HG02642 (cell line): ENCODE data around the gene HSFX4.
"Not testable (repeated sequence)": the region's sequence is repeated elsewhere in the genome, so short reads cannot be mapped to it uniquely, and the experiment has no call there.

Source experiments
- ATAC-seq: cut with Tn5 transposase; IDR thresholded peaks from one replicate; pipeline ENCODE4 v1.9.1; 2021; ENCODE audit warnings: mild to moderate bottlenecking; ENCODE audit not compliant: unreplicated experiment, poor library complexity

The HSFX4 gene

DNA sequence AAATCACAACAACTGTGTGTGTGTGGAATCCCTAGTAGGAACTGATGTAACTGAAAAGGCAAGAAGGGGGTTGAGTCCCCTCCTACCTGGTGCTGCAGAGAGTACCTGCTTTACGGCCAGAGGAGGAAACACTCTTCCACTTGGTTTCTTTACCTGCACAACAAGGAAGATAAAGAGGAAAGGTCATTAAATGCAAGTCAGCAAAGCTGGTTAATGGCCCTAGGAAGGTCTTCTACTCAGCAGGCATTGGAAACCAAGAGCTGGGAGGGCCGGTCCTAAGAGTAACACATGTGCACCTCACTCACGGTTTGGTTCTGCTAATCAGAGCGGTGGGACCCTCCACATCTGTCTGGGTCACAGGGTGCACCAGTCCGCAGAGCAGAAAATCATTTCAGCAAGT lies 8.0 kb downstream of the HSFX4 start:
- not testable (repeated sequence) for ATAC-seq

DNA sequence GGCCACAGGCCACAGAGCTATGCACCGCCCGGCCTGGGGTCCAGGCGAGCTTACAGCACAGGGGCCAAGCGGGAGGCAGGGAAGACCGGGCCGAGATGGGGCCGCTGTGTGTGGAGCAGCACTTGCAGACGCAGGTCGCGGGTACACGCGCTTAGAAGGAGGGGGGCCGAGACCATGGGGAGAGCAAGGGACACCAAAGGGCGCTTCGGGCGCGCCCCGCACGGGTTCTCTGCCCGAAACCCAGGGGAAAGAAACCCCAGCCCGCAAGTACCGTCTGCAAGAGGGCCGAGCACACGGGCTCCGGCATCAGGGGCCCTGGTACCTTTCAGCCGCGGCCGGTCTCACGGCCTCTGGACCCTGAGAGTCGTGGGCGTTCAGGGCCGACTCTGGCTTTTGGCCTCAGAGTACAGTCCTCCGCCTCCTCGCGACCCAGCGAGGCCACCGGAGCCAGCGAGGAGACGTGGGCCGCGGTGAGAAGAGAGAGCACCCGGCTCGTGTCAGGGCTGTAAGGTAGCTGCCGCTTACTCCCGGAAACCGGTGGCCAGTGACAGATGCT lies 8.6 kb downstream of the HSFX4 start:
- ATAC-seq = peak; percentile 1

DNA sequence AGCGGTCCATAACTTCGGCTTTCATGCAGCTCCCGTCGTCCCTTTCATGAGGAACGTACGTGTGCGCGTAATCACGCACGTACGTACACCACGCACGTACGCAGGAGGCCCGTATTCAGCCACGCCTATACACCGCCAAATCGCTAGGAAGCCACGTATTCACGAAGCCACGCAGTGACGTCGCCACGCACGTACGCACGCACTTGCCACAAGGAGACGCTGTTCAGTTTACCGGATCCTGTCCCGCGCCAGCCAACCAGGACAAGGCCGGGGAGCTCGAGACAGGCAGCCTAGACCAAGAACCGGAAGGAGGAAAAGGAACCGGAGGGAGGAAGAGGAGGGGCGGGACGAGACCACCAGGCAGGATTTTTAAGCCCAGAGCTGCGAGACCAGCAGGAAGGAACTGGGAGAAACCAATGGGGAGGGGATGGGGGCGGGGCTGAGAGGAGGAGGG lies 9.1 kb downstream of the HSFX4 start, which contains the start of gene EOLA2:
Gene EOLA2, minus strand, starts transcription at position 65 of the 454 bp plus-strand sequence. CDS start 4,617 bp downstream, outside the sequence.
- peak; percentile 69 for ATAC-seq

DNA sequence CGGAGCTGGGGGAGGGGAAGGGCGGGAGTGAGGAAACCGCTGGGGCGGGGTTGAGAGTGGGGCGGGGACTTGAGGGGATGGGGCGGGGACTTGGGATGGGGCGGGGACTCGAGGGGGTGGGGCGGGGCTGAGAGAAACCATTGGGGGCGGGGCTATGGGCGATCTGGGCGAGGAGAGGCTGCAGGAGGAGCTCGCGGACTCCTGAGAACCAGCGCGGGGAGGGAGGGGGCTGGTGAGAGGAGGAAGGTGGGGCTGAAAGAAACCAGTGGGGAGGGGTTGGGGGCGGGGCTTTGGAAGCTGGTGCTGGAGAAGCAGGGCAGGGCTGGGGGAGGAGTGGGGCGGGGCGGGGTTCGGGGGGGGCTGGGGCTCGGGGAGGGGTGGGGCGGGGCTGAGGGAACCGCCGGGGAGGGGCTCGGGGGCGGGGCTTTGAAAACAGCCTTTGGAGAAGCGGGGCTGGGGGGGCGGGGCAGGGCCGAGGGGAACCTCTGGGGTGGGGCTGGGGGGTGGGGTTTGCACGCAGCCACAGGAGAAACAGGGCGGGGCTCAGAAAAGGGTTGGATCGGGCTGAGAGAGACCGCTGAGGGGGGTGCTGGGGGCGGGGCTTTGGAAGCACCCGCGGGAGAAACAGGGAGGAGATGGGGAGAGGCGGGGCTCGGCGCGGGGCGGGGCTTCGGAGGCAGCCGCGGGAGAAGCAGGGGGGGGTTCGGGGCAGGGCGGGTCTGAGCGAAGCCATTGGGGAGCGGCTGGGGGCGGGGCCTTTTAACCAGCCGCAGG lies 9.7 kb downstream of the HSFX4 start:
- ATAC-seq = no peak

DNA sequence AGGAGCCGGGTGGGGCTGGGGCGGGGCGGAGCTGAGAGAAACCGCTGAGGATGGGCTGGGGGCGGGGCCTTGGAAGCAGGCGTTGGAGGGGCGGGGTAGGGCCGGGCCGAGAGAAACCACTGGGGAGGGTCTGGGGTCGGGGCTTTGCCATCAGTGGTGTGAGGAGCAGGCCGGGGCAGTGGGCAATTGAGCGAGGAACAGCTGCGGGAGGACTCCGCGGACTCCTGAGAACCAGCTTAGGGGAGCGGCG lies 10.2 kb downstream of the HSFX4 start:
- ATAC-seq = peak; percentile 11

DNA sequence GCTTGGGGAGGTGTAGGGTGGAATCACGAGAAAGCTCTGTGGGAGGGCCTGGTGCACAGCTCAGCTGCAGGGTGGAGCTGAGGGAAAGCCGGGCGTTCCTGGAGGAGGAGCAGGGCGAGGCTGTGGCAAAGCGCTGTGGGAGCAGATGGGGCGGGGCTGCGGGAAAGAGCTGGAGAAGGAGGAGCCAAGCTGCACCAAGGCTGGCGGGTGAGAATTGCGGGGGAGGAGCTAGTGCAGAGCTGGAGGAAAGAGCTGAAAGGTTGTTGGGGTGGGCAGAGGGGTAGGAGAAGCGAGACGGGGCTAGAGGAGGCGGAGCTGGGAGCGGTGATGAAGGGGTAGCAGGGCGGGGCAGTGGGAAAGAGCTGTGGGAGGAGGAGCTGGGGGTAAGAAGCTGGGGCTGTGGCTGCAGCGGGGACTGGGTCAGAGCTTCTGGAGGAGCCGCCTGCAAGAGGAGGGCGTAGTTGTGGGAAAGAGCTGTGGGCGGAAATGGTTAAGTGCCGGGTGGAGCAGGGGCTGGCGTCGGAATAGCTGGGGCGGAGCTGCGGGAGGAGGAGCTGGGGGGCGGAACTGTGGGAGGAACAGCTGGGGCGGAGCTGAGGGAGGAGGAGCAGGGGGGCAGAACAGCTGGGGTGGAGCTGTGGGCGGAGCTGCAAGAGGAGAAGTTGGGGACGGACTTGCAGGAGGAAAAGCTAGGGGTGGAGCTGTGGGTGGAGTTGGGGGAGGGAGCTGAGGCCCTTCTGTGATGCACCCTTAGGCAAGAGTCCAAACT lies 10.7 kb downstream of the HSFX4 start:
- peak; percentile 46 for ATAC-seq

DNA sequence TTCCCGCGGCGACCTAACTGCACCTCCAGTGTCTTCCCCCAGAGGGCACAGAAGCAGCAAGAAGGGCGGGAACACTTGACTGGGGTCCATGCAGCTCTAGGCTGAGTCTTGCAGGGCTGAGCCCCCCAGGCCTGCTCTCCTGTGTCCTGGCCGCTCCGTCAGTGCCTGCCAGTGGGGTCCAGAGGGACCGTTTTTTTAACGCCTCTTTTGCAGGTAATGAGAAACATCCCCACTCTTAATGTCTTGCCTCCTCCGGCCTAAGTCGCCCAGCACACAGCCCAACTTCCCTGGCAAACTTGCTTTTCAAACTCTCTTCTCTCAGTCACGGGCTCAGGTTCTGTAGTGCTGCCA lies 11.3 kb downstream of the HSFX4 start:
- ATAC-seq = not testable (repeated sequence)

DNA sequence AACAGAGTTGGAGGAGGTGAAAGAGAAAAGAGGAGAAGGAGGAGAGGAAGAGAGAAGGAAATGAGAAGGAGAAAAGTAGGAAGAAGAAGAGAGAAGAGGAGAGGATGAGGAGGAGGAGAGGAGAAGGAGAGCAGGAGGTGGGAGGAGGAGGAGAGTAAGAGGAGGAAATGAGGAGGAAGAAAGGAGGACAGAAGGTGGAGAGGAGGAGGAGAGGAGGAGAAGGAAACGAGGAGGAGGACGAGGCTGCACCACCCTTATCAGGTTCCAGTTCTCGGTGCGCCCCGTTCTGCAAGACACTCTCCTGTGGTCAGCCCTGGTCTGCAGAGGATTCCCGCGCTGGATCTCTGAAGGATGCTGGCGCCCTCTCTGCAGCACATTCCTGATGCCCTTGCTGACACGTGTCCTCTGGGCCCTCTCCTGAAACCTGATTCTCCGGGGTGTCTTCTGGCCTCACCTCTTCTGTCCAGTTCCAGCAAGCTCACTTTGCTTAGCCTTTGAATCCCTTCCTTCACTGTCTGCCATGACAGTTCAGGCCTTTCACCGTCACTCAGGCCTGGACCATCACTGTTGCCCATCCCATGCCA lies 15.8 kb downstream of the HSFX4 start:
- ATAC-seq = not testable (repeated sequence)

DNA sequence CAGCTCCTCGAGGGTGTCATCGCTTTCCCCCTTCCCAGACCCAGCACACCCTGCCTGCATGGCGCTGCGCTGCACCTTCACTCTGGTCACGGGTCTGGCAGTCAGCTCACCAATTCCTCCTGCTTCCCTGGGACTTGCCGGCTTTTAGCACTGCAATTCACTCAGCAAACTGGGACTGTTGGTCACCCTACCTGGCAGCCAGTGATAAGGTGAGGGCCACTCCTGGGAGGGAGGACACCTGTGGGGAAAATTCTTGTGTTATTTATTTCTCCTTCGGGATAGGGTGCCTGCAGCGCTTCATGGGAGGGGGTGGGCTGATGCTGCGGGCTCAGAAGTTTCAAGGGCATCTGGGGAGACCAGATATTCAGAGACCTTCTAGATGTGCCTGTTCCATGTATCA lies 16.4 kb downstream of the HSFX4 start:
- not testable (repeated sequence) for ATAC-seq

DNA sequence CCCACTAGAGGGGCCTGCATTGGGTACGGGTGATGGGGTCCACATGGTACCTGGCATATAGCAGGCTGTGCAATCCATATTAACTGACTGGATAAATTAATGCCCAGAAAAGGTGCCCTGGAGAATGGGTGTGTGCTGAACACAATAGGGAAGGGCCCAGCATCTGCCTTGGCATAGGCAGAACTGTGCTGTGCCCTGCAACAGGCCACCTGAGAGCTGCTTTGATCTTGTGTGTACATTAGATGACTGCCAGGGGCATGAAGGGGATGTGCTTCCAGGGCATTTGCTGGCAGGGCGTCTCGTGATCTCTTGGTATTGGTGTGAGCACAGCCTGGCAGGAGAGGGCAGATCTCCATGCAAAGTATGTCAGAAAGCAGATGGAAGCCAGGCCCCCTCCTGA lies 17.6 kb downstream of the HSFX4 start:
- not testable (repeated sequence) for ATAC-seq

DNA sequence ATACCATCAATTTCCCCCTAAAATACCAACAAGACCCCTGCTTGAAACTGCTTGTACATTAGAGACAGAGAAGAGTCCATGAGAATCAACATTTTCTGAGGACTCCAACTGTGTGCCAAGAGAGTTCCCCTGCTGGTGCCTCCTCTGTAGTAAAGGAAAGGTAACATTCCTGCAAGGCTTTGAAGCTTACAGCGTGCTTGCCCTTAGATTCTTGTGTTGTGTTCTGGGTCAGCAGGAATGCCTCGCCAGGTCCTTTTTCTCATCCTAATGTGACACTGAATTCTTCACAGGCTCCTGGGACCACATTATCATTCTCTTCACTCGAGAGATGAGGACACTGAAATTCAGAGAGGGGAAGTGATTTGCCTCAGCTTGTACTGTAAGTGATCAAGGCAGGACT lies 18.6 kb downstream of the HSFX4 start:
- no peak for ATAC-seq

DNA sequence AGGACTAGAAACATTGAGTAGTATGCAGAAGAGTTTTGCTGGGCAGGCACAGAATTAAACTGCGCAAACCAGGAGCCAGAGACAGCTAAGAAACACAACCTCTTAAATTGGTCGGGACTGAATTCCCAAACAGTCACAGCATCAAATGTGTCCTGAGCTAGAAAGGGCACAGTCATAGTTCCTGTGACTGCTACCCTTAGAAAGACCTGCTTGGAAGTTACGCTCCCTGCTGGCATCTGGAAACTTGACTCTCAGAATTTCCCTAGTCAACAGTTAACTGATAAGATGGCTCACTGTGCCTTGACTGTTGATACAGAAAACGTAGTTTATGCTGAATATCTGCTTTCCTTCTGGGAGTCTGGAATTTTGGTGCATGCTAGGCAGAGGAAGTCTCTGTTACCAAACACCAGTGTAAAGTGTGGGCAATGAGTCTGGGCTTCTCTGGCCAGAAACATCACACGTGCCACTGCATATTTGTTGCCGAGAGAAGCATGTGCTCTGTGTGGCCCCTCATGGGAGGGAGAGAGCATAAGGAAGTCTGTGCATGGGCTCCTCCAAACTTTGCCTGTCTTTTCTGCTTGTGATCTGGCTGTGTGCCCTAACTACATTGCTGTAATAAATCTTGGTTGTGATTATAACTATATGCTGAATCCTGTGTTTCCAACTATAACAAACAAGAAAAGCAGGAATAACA lies 20.5 kb downstream of the HSFX4 start:
- no peak for ATAC-seq

DNA sequence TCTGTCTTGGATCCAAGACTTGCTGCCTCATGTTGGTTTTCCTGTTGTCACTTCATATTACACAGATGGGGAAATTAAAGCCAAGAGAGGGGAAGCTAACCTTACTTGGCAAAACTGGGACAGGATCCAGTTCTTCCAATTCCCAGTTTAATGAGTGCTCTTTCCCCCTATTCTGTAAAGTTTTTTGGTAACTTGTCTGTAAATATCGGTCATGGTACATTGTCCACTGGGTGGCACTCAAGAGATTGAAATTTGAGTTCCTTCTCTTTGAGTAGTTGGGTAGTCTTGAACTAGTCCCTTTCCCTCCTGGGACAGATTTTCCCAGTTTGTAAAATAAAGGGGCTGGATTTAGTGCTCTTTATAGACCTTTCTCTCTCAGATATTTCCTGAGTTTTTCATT lies 21.3 kb downstream of the HSFX4 start:
- ATAC-seq = no peak

DNA sequence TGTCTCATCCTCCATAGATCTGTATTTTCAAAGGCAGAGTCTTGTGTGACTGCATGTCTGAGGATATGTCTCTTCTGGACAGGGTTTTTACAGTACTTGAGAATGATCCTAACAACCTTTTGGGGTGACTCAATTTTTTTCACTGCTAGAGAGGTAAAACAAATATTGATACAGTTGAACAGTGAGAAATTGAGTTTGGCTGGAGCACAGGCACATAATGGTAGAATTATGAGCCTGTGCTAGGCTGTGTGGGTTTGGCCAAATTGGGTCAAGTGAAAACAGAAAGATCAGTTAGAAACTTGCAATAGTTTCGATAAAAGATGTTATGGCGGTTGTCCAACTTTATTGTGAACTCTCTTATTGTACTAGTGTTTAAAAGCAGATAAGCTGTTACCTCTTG lies 32.2 kb downstream of the HSFX4 start:
- no peak for ATAC-seq

DNA sequence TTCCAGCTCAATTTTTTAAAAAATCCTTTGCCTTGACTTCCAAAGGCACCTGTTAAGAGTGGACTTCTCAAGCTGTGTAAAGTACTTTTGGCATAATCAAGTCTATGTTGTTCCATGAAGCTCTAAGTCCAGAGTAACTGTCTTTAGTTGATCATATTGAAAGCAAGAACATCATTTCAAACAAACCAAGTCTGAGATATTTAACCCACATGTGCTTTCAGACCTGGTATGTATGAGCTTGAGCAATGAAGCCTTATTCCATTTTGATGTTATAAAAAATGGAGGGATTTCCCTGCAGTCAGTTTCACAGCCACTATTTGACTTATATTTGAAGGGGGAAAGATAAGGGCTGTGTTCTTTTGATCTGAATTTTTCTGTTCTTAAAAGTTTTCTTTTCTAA lies 32.6 kb downstream of the HSFX4 start:
- ATAC-seq = no peak

DNA sequence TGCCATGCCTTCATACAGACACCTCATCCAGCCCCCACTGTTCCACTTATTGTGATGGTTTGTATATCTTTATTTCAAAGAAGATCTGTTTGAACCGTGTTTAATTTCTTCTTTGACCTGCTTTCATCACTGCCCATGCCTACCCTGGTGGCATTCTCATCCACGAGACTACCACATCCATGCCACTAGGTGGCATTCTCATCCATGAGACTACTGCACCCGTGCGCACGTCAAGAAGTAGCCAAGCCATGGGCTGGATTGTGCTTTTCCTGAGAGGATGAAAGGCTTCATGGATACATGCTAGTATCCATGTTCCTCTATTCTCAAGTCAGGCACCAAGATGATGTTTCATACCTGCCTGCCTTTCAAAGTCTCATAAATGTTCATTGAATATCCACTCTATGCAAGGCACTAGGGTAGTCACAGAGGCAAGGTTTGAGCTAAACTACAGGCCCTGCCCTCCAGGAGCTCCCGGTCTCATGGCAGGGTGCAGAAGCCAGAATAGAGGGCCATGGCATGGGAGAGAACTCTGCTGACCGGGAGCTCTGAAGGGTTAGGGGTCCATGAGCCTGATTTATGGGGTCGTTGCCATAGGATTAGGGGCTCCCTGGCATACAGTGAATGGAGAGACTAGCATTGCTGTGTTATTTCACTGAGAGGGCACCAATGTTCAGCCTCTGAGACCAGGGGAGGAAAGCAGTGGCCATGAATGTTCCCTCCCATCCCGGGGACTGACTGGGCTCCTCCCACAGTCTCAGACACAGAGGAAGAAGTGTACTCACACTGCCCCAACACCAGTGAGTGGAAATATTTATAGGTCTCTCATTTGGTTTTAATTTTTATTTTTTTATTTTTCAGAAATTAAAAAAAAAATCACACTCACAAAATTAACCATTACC lies 33.7 kb downstream of the HSFX4 start:
- ATAC-seq = peak; percentile 73

DNA sequence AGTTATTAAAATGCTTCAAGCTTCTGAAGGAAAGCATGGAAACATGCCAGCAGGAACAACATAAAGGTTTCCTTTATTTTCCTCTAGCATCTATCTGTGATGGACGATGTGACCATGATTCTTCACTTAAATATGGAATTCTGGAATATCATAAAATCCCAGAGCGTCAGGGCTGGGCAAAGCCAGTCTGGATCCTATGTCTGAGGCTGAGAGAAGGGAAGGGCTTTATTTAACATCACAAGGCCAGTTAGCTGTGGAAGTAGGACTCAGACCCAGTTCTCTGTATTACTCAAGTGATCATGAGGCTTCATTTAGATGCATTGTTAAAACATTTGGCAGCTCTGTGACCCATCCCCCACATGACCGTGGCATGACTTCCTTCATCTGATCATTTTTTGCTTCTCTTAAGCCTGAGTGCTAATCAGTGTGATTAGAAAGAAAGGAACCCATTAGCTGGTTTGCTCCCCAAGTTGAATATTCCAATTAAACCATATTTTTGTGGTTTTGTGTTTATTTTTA lies 49.8 kb downstream of the HSFX4 start:
- no peak for ATAC-seq
